Endothelial cell of umbilical vein (primary cell): ENCODE data around the gene MAP3K7CL. TPM values are rescaled to one million over a fixed set of nuclear protein-coding genes. Genes with fewer than 3 reads are reported as not detected.

ENCODE experiments used
- BruUV-seq: library from RNA; stranded (reverse); fragments of 400-500 nt; replicated peaks from 2 replicates; lab custom pipeline; 2021; lab: Mats Ljungman, UMichigan
- CTCF ChIA-PET: fragments of 300-600, 350-600 bp; sonication (Branson Sonifier 250); formaldehyde crosslinking; loops from one replicate; lab custom pipeline; 2021; ENCODE audit warnings: antibody characterized with exemption, inconsistent platforms; lab: Charles Lee
- POLR2A ChIA-PET: fragments of 300-600, 350-600 bp; sonication (Branson Sonifier 250); formaldehyde crosslinking; loops from one replicate; lab custom pipeline; 2021; ENCODE audit warnings: antibody characterized with exemption, inconsistent platforms; lab: Charles Lee
- DNase-seq: peaks from one replicate; pipeline ENCODE4 v3.0.0-alpha.2; 2011; ENCODE audit warnings: low read depth, low spot score
- FAIRE-seq: peaks from 2 replicates; lab custom pipeline; 2011; peaks lifted over from hg19 to GRCh38; lab: Jason Lieb, UNC
- H2AFZ ChIP-seq: 2 replicates; pipeline ENCODE4 v1.6.0; 2012; ENCODE audit warnings: low read depth, low read length, control low read depth, inconsistent platforms
- H3K27ac ChIP-seq: 2 replicates; pipeline ENCODE4 v1.5.1; 2011; ENCODE audit warnings: low read depth, mild to moderate bottlenecking, control low read depth, low read length, moderate library complexity; ENCODE audit not compliant: insufficient read depth
- H3K27me3 ChIP-seq, 2 experiments: 2 replicates each; pipeline versions ENCODE4 v1.6.0 to v1.6.1; 2011; ENCODE audit warnings: low read length in 2 of 2, mixed read lengths in 1 of 2; ENCODE audit not compliant: control insufficient read depth in 2 of 2, insufficient read depth in 2 of 2
- H3K36me3 ChIP-seq, 2 experiments: 2 replicates in 1 of 2; 3 replicates in 1 of 2; pipeline ENCODE4 v1.5.1; 2011; ENCODE audit warnings: low read length in 2 of 2, mild to moderate bottlenecking in 1 of 2, moderate library complexity in 1 of 2; ENCODE audit not compliant: control insufficient read depth in 2 of 2, insufficient read depth in 2 of 2; ENCODE audit errors: extremely low read depth in 1 of 2
- H3K4me1 ChIP-seq: 3 replicates; pipeline ENCODE4 v1.5.1; 2011; ENCODE audit warnings: mild to moderate bottlenecking, low read length; ENCODE audit not compliant: control insufficient read depth, insufficient read depth; ENCODE audit errors: extremely low read depth
- H3K4me2 ChIP-seq: 2 replicates; pipeline ENCODE4 v1.6.1; 2011; ENCODE audit warnings: low read length, control low read depth, mixed read lengths; ENCODE audit not compliant: insufficient read depth
- H3K4me3 ChIP-seq, 3 experiments: fragments of 200-600 bp in 1 of 3; sonication (generic), shearing (Covaris generic) in 1 of 3; replicated peaks in 1 of 3; 2 replicates each; pipeline ENCODE4 v1.5.1; 2011 to 2016; ENCODE audit warnings: control low read depth in 3 of 3, low read length in 3 of 3, mild to moderate bottlenecking in 2 of 3, inconsistent platforms in 1 of 3, low read depth in 1 of 3, moderate library complexity in 1 of 3; ENCODE audit not compliant: insufficient read depth in 1 of 3
- H3K79me2 ChIP-seq: 2 replicates; pipeline ENCODE4 v1.6.0; 2012; ENCODE audit warnings: low read length, inconsistent platforms; ENCODE audit not compliant: control insufficient read depth, insufficient read depth
- H3K9ac ChIP-seq: replicated peaks from 2 replicates; pipeline ENCODE3; 2011; ENCODE audit warnings: low read length, control low read depth; ENCODE audit not compliant: insufficient read depth; ENCODE audit errors: extremely low read depth
- H3K9me1 ChIP-seq: replicated peaks from 3 replicates; pipeline ENCODE4 v1.6.0; 2011; ENCODE audit warnings: mild to moderate bottlenecking, low read length; ENCODE audit not compliant: control insufficient read depth, insufficient read depth; ENCODE audit errors: extremely low read depth
- H3K9me3 ChIP-seq: replicated peaks from 2 replicates; pipeline ENCODE4 v1.5.1; 2012; ENCODE audit warnings: low read length, inconsistent platforms; ENCODE audit not compliant: control insufficient read depth, insufficient read depth
- H4K20me1 ChIP-seq: replicated peaks from 2 replicates; pipeline ENCODE3; 2011; ENCODE audit warnings: mild to moderate bottlenecking, low read length; ENCODE audit not compliant: control insufficient read depth, insufficient read depth; ENCODE audit errors: extremely low read depth
- EZH2 ChIP-seq: IDR thresholded peaks from 2 replicates; pipeline ENCODE4 v1.6.1; 2012; ENCODE audit warnings: borderline replicate concordance, low read depth, mild to moderate bottlenecking, moderate library complexity, low read length, inconsistent platforms; ENCODE audit not compliant: severe bottlenecking
- FOS ChIP-seq: IDR thresholded peaks from 2 replicates; pipeline ENCODE4 v1.6.1; 2011; ENCODE audit warnings: mild to moderate bottlenecking, low read length, moderate library complexity, borderline replicate concordance; ENCODE audit not compliant: insufficient read depth
- GATA2 ChIP-seq: IDR thresholded peaks from 2 replicates; pipeline ENCODE4 v1.7.0; 2011; ENCODE audit warnings: low read depth, mild to moderate bottlenecking, moderate library complexity, mixed read lengths, low read length; ENCODE audit not compliant: insufficient read length, insufficient read depth
- MAX ChIP-seq: IDR thresholded peaks from 2 replicates; pipeline ENCODE4 v1.6.1; 2011; ENCODE audit not compliant: insufficient read depth, insufficient read length
- MYC ChIP-seq: IDR thresholded peaks from one replicate; pipeline ENCODE4 v1.6.1; 2011; ENCODE audit warnings: mild to moderate bottlenecking, low read depth, low read length
- POLR2A ChIP-seq: IDR thresholded peaks from 2 replicates; pipeline ENCODE4 v1.6.1; 2012; ENCODE audit warnings: low read depth, mild to moderate bottlenecking, control low read depth, low read length
- dilution Hi-C: fragments of 300-500 bp; cut with MboI; formaldehyde crosslinking; loops from one replicate; pipeline ENCODE4 v1.15.0; 2019; ENCODE audit warnings: low sequenced_read_pairs; ENCODE audit not compliant: extremely low pct_ligation_motif_present
- intact Hi-C: fragments of 100-400 bp; cut with micrococcal nuclease; formaldehyde crosslinking; loops from one replicate; pipeline ENCODE4 v1.10.0; 2022
- polyA plus RNA-seq, 4 experiments: library from polyadenylated mRNA; depleted of rRNA in 3 of 4; stranded (reverse) in 3 of 4; unstranded in 1 of 4; fragments of >200 nt; gene quantifications; 2 replicates each; pipeline versions ENCODE4 v1.2.1 to v1.2.3, GENCODE V29; 2011 to 2012; ENCODE audit warnings: missing spikeins in 1 of 4
- total RNA-seq: library from RNA; stranded (reverse); gene quantifications from 2 replicates; pipeline ENCODE4 v1.2.3, GENCODE V29; 2021
- TF ChIP-seq, protein P1 (sequence below), 2 donors: IDR thresholded peaks; 1 replicate in 1 of 2; 2 replicates in 1 of 2; pipeline ENCODE4 v1.5.1; 2011; ENCODE audit warnings: low read length in 2 of 2, mild to moderate bottlenecking in 2 of 2, moderate library complexity in 2 of 2, control low read depth in 1 of 2, inconsistent platforms in 1 of 2, low read depth in 1 of 2; ENCODE audit not compliant: insufficient read depth in 1 of 2; ENCODE audit errors: extremely low read depth in 1 of 2

Gene MAP3K7CL
- total and polyA plus RNA-seq, 2 donors (not counting 3 experiments of a cell fraction or from before 2014, with no cell fraction given), result 6.1 to 8.1 TPM

GRCh38 chr21:29215709-29216108 is 85.3 kb downstream of the MAP3K7CL start:
- Histone ChIP-seq H3K9ac (no peak overlapping the region), H3K9me1 (no peaks in the 10 kb centered on the region), H3K9me3 (no peaks in the 10 kb centered on the region), H3K4me1 (peaks cover 23% of the 10 kb centered on the region), H3K27me3 (no peaks in the 10 kb centered on the region), H3K4me3 (no peak overlapping the region), H3K36me3 (no peaks in the 10 kb centered on the region), H3K27ac (no peak overlapping the region), H3K4me2 (no peak overlapping the region), H3K79me2 (no peaks in the 10 kb centered on the region), H4K20me1 (no peaks in the 10 kb centered on the region), H2AFZ (no peak overlapping the region)
- ChIA-PET POLR2A (no interaction called here), CTCF (no interaction called here)
- no peak for FAIRE-seq
- TF ChIP-seq MAX, result no peak
- no peak for TF ChIP-seq MYC
- TF ChIP-seq EZH2, result no peak
- TF ChIP-seq, protein P1, sequence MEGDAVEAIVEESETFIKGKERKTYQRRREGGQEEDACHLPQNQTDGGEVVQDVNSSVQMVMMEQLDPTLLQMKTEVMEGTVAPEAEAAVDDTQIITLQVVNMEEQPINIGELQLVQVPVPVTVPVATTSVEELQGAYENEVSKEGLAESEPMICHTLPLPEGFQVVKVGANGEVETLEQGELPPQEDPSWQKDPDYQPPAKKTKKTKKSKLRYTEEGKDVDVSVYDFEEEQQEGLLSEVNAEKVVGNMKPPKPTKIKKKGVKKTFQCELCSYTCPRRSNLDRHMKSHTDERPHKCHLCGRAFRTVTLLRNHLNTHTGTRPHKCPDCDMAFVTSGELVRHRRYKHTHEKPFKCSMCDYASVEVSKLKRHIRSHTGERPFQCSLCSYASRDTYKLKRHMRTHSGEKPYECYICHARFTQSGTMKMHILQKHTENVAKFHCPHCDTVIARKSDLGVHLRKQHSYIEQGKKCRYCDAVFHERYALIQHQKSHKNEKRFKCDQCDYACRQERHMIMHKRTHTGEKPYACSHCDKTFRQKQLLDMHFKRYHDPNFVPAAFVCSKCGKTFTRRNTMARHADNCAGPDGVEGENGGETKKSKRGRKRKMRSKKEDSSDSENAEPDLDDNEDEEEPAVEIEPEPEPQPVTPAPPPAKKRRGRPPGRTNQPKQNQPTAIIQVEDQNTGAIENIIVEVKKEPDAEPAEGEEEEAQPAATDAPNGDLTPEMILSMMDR (IDR thresholded peaks at IDR 0.05; ENCODE audit: extremely low read depth in 1 of 2, insufficient read depth in 1 of 2, low read depth in 1 of 2, low read length in 2 of 2), result no peak
- no peak for TF ChIP-seq GATA2
- no peak for TF ChIP-seq POLR2A
- TF ChIP-seq FOS, result no peak
- DNase-seq, result no peak
- no TSS peak for BruUV-seq
- intact Hi-C loops, result no loop called here
- dilution Hi-C loops, result no loop called here
